ENCODE measurements around the gene DNM3. TPM values are rescaled to one million over a fixed set of nuclear protein-coding genes. Genes with fewer than 3 reads are reported as not detected.

Gene DNM3
- total and polyA plus RNA-seq, 9 donors = 3.1 to 6.5 (median 4.4) TPM

DNA sequence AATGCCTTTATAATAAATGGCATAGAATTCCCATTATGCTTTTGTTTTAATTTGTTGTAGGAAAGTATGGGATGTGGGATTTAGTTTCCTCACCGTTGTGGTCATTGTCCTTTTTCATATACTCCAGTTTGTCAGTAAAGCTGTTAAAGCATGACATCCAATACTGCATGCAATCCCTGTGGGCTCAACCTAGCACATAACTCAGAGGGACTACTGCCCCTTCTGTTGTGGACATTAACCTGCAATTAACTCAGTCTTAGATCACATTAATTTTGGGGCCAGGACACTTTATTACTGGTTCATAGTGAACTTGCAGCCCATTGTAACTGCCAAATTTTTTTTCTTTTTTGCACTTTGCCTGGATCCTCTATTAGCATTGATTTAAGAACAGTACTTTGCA, 112.5 kb downstream of the DNM3 start:
- no peaks in the 10 kb centered on the region for H3K4me1 ChIP-seq (ENCODE audit: insufficient read depth)
- intact Hi-C loops (cut with DNase I) = no loop called here
- H3K36me3 ChIP-seq = no peaks in the 10 kb centered on the region
- TF ChIP-seq POLR2A (IDR thresholded peaks at IDR 0.05) (no peak), EP300 (IDR thresholded peaks at IDR 0.05) (no peak)
- TF ChIP-seq, protein P1, sequence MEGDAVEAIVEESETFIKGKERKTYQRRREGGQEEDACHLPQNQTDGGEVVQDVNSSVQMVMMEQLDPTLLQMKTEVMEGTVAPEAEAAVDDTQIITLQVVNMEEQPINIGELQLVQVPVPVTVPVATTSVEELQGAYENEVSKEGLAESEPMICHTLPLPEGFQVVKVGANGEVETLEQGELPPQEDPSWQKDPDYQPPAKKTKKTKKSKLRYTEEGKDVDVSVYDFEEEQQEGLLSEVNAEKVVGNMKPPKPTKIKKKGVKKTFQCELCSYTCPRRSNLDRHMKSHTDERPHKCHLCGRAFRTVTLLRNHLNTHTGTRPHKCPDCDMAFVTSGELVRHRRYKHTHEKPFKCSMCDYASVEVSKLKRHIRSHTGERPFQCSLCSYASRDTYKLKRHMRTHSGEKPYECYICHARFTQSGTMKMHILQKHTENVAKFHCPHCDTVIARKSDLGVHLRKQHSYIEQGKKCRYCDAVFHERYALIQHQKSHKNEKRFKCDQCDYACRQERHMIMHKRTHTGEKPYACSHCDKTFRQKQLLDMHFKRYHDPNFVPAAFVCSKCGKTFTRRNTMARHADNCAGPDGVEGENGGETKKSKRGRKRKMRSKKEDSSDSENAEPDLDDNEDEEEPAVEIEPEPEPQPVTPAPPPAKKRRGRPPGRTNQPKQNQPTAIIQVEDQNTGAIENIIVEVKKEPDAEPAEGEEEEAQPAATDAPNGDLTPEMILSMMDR (IDR thresholded peaks at IDR 0.05) = no peak
- H3K4me3 ChIP-seq = no peak overlapping the region
- H3K9me3 ChIP-seq = no peaks in the 10 kb centered on the region
- no peak overlapping the region for H3K27ac ChIP-seq
- WGBS, 3 donors = 43 to 49% (median 46%) methylated on average over 1 of the region's 1 CpG
- no peaks in the 10 kb centered on the region for H3K27me3 ChIP-seq
- no peak for DNase-seq

DNA sequence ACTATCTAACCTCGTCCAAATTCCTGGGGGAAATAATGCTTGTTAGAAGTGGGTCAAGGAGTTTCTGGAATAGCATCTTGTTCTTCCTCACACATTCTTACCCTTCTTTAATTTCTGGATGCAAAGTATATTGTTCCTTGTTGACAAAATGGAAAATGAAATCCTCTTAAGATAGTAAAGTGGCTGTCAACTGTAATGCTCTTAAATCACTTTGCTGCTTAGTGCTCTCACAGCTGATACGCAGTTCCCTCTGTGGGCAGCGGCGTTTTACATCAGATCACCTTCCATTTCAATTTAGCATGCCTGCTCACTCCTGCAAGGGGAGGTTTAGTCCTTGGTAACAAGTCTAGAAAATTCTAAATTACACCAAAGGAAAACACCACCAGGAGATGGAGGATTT, 113.1 kb downstream of the DNM3 start:
- Histone ChIP-seq H3K36me3 (no peaks in the 10 kb centered on the region), H3K4me3 (no peak overlapping the region), H3K27me3 (no peaks in the 10 kb centered on the region), H3K27ac (no peak overlapping the region), H3K4me1 (ENCODE audit: insufficient read depth) (no peaks in the 10 kb centered on the region), H3K9me3 (no peaks in the 10 kb centered on the region)
- no peak for TF ChIP-seq EP300 (IDR thresholded peaks at IDR 0.05)
- no peak for TF ChIP-seq POLR2A (IDR thresholded peaks at IDR 0.05)
- DNase-seq = no peak
- 67 to 74% (median 73%) methylated on average over 4 of the region's 4 CpGs for WGBS, 3 donors
- intact Hi-C loops (cut with DNase I) = no loop called here

DNA sequence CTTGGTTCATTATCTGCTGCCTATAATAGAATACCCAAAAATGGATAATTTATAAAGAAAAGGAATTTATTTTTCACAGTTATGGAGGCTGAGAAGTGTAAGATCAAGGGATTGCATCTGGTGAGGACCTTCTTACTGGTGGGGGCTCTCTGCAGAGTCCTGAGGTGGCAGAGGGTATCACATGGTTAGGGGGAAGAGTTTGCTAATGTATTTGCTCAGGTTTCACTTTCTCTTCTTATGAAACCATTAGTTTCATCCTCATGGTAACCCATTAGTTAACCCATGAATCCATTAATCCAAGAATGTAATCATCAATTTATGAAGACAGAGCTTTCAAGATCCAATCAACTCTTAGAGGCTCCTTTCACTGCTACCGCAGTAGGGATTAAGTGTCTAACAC, 120.6 kb downstream of the DNM3 start:
- Histone ChIP-seq H3K4me1 (ENCODE audit: insufficient read depth) (no peaks in the 10 kb centered on the region), H3K27me3 (no peaks in the 10 kb centered on the region), H3K4me3 (no peak overlapping the region), H3K27ac (no peak overlapping the region), H3K9me3 (no peaks in the 10 kb centered on the region), H3K36me3 (no peaks in the 10 kb centered on the region)
- TF ChIP-seq POLR2A (IDR thresholded peaks at IDR 0.05) (no peak), EP300 (IDR thresholded peaks at IDR 0.05) (no peak)
- TF ChIP-seq, protein P1 (IDR thresholded peaks at IDR 0.05) = no peak
- DNase-seq = no peak
- intact Hi-C loops (cut with DNase I) = no loop called here
- WGBS, 3 donors = 97 to 100% (median 99%) methylated on average over 1 of the region's 1 CpG

DNA sequence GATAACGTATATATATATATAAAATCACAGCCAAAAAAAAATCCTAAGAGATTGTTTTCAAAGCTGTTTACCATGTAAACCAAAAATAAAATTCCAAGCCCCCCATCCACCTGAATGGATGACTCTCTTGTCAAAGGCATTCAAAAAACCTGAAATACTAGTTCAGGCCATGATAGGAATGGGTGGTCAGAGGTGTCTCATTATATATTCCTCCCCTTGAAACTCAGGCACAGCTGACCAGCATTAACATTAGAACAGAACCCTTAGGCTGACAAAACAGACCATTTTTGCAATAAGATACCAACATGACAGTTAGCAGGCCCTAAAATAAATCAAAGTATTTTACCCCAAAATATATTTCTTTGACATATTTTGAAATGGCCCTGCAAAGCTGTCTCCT, 122.5 kb downstream of the DNM3 start:
- TF ChIP-seq POLR2A (IDR thresholded peaks at IDR 0.05) = no peak
- TF ChIP-seq, protein P1 (IDR thresholded peaks at IDR 0.05) = no peak
- TF ChIP-seq EP300 (IDR thresholded peaks at IDR 0.05) = no peak
- Histone ChIP-seq H3K36me3 (no peaks in the 10 kb centered on the region), H3K4me3 (no peak overlapping the region), H3K4me1 (ENCODE audit: insufficient read depth) (no peaks in the 10 kb centered on the region), H3K27ac (no peak overlapping the region), H3K27me3 (no peaks in the 10 kb centered on the region), H3K9me3 (no peaks in the 10 kb centered on the region)
- WGBS, 3 donors = 93 to 97% (median 97%) methylated on average over 1 of the region's 1 CpG
- DNase-seq = no peak
- intact Hi-C loops (cut with DNase I) = no loop called here

DNA sequence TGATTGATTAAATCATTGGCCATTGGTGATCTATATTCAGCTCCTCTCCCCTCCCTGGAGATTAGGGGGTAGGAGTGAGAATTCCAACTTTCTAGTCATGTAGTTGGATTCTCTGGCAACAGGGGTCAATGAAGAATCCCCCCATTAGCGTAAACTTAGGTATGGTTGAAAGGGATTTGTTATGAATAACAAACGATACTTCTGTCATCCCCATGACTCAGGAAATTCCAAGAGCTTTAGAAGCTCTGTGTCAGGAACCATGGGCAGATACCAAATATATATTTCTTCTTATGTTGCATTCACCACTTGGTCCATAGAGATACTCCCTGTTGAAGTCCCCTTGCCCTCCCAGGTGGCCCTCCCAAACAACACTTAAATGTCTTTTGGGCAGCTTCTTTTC, 124.5 kb downstream of the DNM3 start:
- Histone ChIP-seq H3K36me3 (no peaks in the 10 kb centered on the region), H3K9me3 (no peaks in the 10 kb centered on the region), H3K27me3 (no peaks in the 10 kb centered on the region), H3K4me3 (no peak overlapping the region), H3K27ac (no peak overlapping the region), H3K4me1 (ENCODE audit: insufficient read depth) (no peaks in the 10 kb centered on the region)
- WGBS, 3 donors = 74 to 82% (median 81%) methylated on average over 2 of the region's 2 CpGs
- TF ChIP-seq, protein P1 (IDR thresholded peaks at IDR 0.05) = no peak
- intact Hi-C loops (cut with DNase I) = no loop called here
- no peak for DNase-seq
